Common myeloid progenitor, CD34-positive (primary cell): Measurements from ENCODE around the gene PEF1.

Experiments
- CTCF ChIA-PET: fragments of 350-600 bp; sonication (Branson Sonifier 250); formaldehyde crosslinking; loops from one replicate; lab custom pipeline; 2021; ENCODE audit warnings: antibody characterized with exemption; lab: Charles Lee
- POLR2A ChIA-PET: fragments of 350-600 bp; sonication (Branson Sonifier 250); formaldehyde crosslinking; loops from one replicate; lab custom pipeline; 2021; ENCODE audit warnings: antibody characterized with exemption; lab: Charles Lee
- DNase-seq, 3 donors: peaks; one replicate each; pipeline versions ENCODE4 v3.0.0 to v3.0.0-alpha.2; 2013
- H3K27ac ChIP-seq, 2 experiments: 1 replicate in 1 of 2; 2 replicates in 1 of 2; pipeline ENCODE4 v1.7.0; 2013; ENCODE audit warnings: inconsistent platforms in 2 of 2, low read length in 2 of 2, mild to moderate bottlenecking in 2 of 2, low read depth in 1 of 2, moderate library complexity in 1 of 2; ENCODE audit not compliant: severe bottlenecking in 2 of 2, insufficient read depth in 1 of 2, poor library complexity in 1 of 2
- H3K27me3 ChIP-seq, 5 experiments: replicated peaks in 2 of 5; 1 replicate in 3 of 5; 2 replicates in 2 of 5; pipeline versions ENCODE4 v1.6.1 to v1.7.0; 2013; ENCODE audit warnings: low read length in 4 of 5, mild to moderate bottlenecking in 2 of 5, moderate library complexity in 2 of 5, inconsistent platforms in 1 of 5; ENCODE audit not compliant: insufficient read depth in 5 of 5, control insufficient read depth in 4 of 5
- H3K36me3 ChIP-seq, 4 experiments: 1 replicate in 2 of 4; 2 replicates in 2 of 4; pipeline versions ENCODE4 v1.6.1 to v1.7.0; 2013; ENCODE audit warnings: low read length in 3 of 4, control low read depth in 1 of 4, mild to moderate bottlenecking in 1 of 4; ENCODE audit not compliant: control insufficient read depth in 4 of 4, insufficient read depth in 4 of 4
- H3K4me1 ChIP-seq, 4 experiments: 1 replicate in 3 of 4; 2 replicates in 1 of 4; pipeline versions ENCODE4 v1.6.1 to v1.7.1; 2013; ENCODE audit warnings: low read length in 3 of 4, mild to moderate bottlenecking in 3 of 4, control low read depth in 1 of 4, inconsistent platforms in 1 of 4, moderate library complexity in 1 of 4; ENCODE audit not compliant: control insufficient read depth in 4 of 4, insufficient read depth in 4 of 4; ENCODE audit errors: control extremely low read depth in 1 of 4
- H3K4me3 ChIP-seq, 7 experiments: 1 replicate in 4 of 7; 2 replicates in 3 of 7; pipeline versions ENCODE4 v1.5.1 to v1.7.0; 2013; ENCODE audit warnings: mild to moderate bottlenecking in 7 of 7, low read length in 6 of 7, moderate library complexity in 6 of 7, inconsistent platforms in 2 of 7, low read depth in 2 of 7, control low read depth in 1 of 7; ENCODE audit not compliant: insufficient read depth in 4 of 7, control insufficient read depth in 1 of 7; ENCODE audit errors: extremely low read depth in 1 of 7
- H3K9me3 ChIP-seq, 5 experiments: 1 replicate in 4 of 5; 2 replicates in 1 of 5; pipeline versions ENCODE4 v1.6.1 to v1.7.1; 2013; ENCODE audit warnings: low read length in 4 of 5, mild to moderate bottlenecking in 2 of 5, inconsistent platforms in 1 of 5, low read depth in 1 of 5, moderate library complexity in 1 of 5; ENCODE audit not compliant: control insufficient read depth in 4 of 5, insufficient read depth in 2 of 5; ENCODE audit errors: control extremely low read depth in 1 of 5
- WGBS: methylation state at CpG from one replicate; pipeline ENCODE4 v1.1.5; 2013; ENCODE audit not compliant: insufficient coverage; 5-methylcytosine and 5-hydroxymethylcytosine counted together

Gene PEF1

GRCh38 chr1:31662463-31662862 is 17.8 kb upstream of the PEF1 start:
- POLR2A ChIA-PET: interaction anchor here (0.6 kb wide), 1 partner anchor 403 kb away, joined by 4 read pairs; no protein-coding TSS in a partner anchor
- Histone ChIP-seq H3K36me3 (no peaks in the 10 kb centered on the region), H3K4me3 (no peak overlapping the region), H3K4me1 (peaks cover 0 to 5% (median 0%) of the 10 kb centered on the region in 4 experiments), H3K27ac (no peak overlapping the region), H3K27me3 (no peaks in the 10 kb centered on the region), H3K9me3 (no peaks in the 10 kb centered on the region)
- CTCF ChIA-PET: interaction anchor here (0.6 to 7.2 kb wide), 15 partner anchors 9 to 276 kb away, joined by 3 to 84 read pairs (median 3); partner anchors contain the start of gene COL16A1
- 100% methylated on average over 2 of the region's 12 CpGs for WGBS
- DNase-seq: no peak

GRCh38 chr1:31661856-31662255 is 17.2 kb upstream of the PEF1 start:
- Histone ChIP-seq H3K27me3 (no peaks in the 10 kb centered on the region), H3K27ac (no peak overlapping the region), H3K9me3 (no peaks in the 10 kb centered on the region), H3K4me1 (peaks cover 0 to 5% (median 0%) of the 10 kb centered on the region in 4 experiments), H3K36me3 (no peaks in the 10 kb centered on the region), H3K4me3 (no peak overlapping the region)
- DNase-seq: no peak
- CTCF ChIA-PET: interaction anchor here (0.7 to 7.2 kb wide), 10 partner anchors 16 to 127 kb away, joined by 3 to 84 read pairs (median 4); no protein-coding TSS in a partner anchor
- WGBS: 95% methylated on average over 5 of the region's 6 CpGs
- POLR2A ChIA-PET: interaction anchor here (0.6 kb wide), 1 partner anchor 404 kb away, joined by 4 read pairs; no protein-coding TSS in a partner anchor

- Histone ChIP-seq H3K4me1 (peaks cover 0 to 5% (median 0%) of the 10 kb centered on the region in 4 experiments), H3K36me3 (no peaks in the 10 kb centered on the region), H3K9me3 (no peaks in the 10 kb centered on the region), H3K27ac (no peak overlapping the region), H3K4me3 (no peak overlapping the region), H3K27me3 (no peaks in the 10 kb centered on the region)
- CTCF ChIA-PET: interaction anchor here (0.7 to 7.2 kb wide), 9 partner anchors 15 to 100 kb away, joined by 3 to 84 read pairs (median 3); no protein-coding TSS in a partner anchor
- POLR2A ChIA-PET: no interaction called here
- no peak for DNase-seq
- 96% methylated on average over 4 of the region's 4 CpGs for WGBS
These were observed 16.3 kb upstream of the PEF1 start for GRCh38 chr1:31660871-31661455.

- ChIA-PET CTCF (interaction anchor here (0.7 to 1.1 kb wide), 2 partner anchors 11 to 307 kb away, joined by 3 to 4 read pairs; no protein-coding TSS in a partner anchor), POLR2A (no interaction called here)
- no peaks in the 10 kb centered on the region for H3K36me3 ChIP-seq
These were observed 15.2 kb upstream of the PEF1 start for GRCh38 chr1:31659889-31660288.

GRCh38 chr1:31658721-31659120 is 14.0 kb upstream of the PEF1 start:
- no peak for DNase-seq
- ChIA-PET POLR2A (interaction anchor here (1.0 kb wide), 1 partner anchor 14 kb away, joined by 3 read pairs; the partner anchor contains the start of gene PEF1), CTCF (interaction anchor here (0.6 to 1.6 kb wide), 5 partner anchors 12 to 102 kb away, joined by 3 read pairs; no protein-coding TSS in a partner anchor)
- Histone ChIP-seq H3K27me3 (no peaks in the 10 kb centered on the region), H3K36me3 (no peaks in the 10 kb centered on the region), H3K4me1 (peaks cover 0 to 5% (median 0%) of the 10 kb centered on the region in 4 experiments), H3K27ac (no peak overlapping the region), H3K9me3 (no peaks in the 10 kb centered on the region), H3K4me3 (no peak overlapping the region)
- WGBS: 92% methylated on average over 2 of the region's 3 CpGs

More at GRCh38 chr1:31659889-31660288, 15.2 kb upstream of the PEF1 start:
- Histone ChIP-seq H3K27ac (no peak overlapping the region), H3K4me3 (no peak overlapping the region), H3K27me3 (no peaks in the 10 kb centered on the region), H3K4me1 (peaks cover 0 to 5% (median 0%) of the 10 kb centered on the region in 4 experiments), H3K9me3 (no peaks in the 10 kb centered on the region)
- WGBS: 93% methylated on average over 3 of the region's 3 CpGs
- DNase-seq: no peak

GRCh38 chr1:31657972-31658510 is 13.4 kb upstream of the PEF1 start:
- CTCF ChIA-PET: interaction anchor here (0.8 to 1.6 kb wide), 3 partner anchors 15 to 102 kb away, joined by 3 read pairs; no protein-coding TSS in a partner anchor

More at GRCh38 chr1:31657972-31658510, 13.4 kb upstream of the PEF1 start:
- DNase-seq: no peak
- POLR2A ChIA-PET: no interaction called here
- H3K4me3 ChIP-seq: no peak overlapping the region
- H3K27me3 ChIP-seq: no peaks in the 10 kb centered on the region
- H3K9me3 ChIP-seq: no peaks in the 10 kb centered on the region
- whole genome bisulfite sequencing: 83% methylated on average over 12 of the region's 12 CpGs
- no peaks in the 10 kb centered on the region for H3K36me3 ChIP-seq
- no peak overlapping the region for H3K27ac ChIP-seq
- H3K4me1 ChIP-seq: peaks cover 0 to 5% (median 0%) of the 10 kb centered on the region in 4 experiments
